PC-3 (cell line): ENCODE results near the gene CLDN15.

ENCODE experiments used
- EZH2 ChIP-seq: fragments of 300-600 bp; sonication (generic); IDR thresholded peaks from one replicate; pipeline ENCODE4 v1.6.1; 2017; ENCODE audit warnings: antibody characterized with exemption, mild to moderate bottlenecking, low read length; ENCODE audit not compliant: unreplicated experiment
- EZH2phosphoT487 ChIP-seq: fragments of 300-600 bp; sonication (generic); IDR thresholded peaks from 2 replicates; pipeline ENCODE4 v1.6.1; 2018; ENCODE audit warnings: mild to moderate bottlenecking, antibody characterized with exemption, low read length, borderline replicate concordance
- TF ChIP-seq, protein P1 (sequence below): fragments of 300-600 bp; sonication (generic); conservative IDR thresholded peaks from 2 replicates; pipeline ENCODE4 v1.5.1; 2017; ENCODE audit warnings: antibody characterized with exemption, low read depth, mild to moderate bottlenecking, low read length

DNA sequence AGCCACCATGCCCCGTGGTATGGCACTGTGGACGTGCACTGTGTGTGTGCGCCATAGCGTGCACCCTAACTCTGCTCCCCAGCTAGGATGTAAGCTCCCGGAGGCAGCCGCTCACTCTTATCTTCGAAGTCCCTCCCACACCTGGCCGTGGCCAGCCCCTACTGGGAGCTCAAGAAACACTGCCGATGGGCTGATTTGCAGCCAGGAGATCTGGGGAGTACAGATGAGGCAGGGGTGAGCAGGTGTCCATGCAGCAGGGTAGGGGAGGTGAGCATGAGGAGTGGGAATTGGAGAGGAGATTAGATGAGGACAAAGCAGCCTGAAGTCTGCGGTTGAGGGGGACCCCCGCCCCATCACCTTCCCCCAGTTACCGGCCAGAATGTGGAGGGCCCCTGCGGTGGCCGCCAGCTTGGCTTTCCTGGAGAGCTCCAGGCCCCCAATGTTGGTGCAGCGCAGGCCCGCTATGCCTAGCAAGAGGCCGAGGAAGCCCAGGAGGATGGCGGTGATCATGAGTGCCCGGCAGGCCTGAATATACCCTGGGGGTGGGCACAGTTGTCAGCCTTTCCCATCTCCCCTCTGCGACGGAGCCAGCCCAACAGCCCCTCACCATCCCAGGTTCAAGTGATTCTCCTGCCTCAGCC lies 3.6 kb downstream of the CLDN15 start:
- TF ChIP-seq, protein P1, sequence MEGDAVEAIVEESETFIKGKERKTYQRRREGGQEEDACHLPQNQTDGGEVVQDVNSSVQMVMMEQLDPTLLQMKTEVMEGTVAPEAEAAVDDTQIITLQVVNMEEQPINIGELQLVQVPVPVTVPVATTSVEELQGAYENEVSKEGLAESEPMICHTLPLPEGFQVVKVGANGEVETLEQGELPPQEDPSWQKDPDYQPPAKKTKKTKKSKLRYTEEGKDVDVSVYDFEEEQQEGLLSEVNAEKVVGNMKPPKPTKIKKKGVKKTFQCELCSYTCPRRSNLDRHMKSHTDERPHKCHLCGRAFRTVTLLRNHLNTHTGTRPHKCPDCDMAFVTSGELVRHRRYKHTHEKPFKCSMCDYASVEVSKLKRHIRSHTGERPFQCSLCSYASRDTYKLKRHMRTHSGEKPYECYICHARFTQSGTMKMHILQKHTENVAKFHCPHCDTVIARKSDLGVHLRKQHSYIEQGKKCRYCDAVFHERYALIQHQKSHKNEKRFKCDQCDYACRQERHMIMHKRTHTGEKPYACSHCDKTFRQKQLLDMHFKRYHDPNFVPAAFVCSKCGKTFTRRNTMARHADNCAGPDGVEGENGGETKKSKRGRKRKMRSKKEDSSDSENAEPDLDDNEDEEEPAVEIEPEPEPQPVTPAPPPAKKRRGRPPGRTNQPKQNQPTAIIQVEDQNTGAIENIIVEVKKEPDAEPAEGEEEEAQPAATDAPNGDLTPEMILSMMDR, result no peak
- TF ChIP-seq EZH2 (no peak), EZH2phosphoT487 (no peak)
